HUES64 (cell line): ENCODE results near the gene BSCL2.
"Not testable (repeated sequence)": the region's sequence is repeated elsewhere in the genome, so short reads cannot be mapped to it uniquely, and the experiment has no call there.

Experiments used
- H3K27ac ChIP-seq: 2 replicates; pipeline ENCODE4 v1.7.0; 2013; ENCODE audit warnings: low read depth, low read length, inconsistent platforms
- H3K27me3 ChIP-seq: 2 replicates; pipeline ENCODE4 v1.6.1; 2013; ENCODE audit warnings: mild to moderate bottlenecking, low read length; ENCODE audit not compliant: insufficient read depth
- H3K36me3 ChIP-seq: 2 replicates; pipeline ENCODE4 v1.6.1; 2013; ENCODE audit warnings: mild to moderate bottlenecking, low read length; ENCODE audit not compliant: insufficient read depth
- H3K4me1 ChIP-seq: 2 replicates; pipeline ENCODE4 v1.6.1; 2013; ENCODE audit warnings: mild to moderate bottlenecking, low read length, moderate library complexity; ENCODE audit not compliant: insufficient read depth
- H3K4me3 ChIP-seq: 2 replicates; pipeline ENCODE4 v1.5.1; 2013; ENCODE audit warnings: mild to moderate bottlenecking, low read length, moderate library complexity
- H3K9ac ChIP-seq: 2 replicates; pipeline ENCODE4 v1.6.1; 2013; ENCODE audit warnings: mild to moderate bottlenecking, low read depth, low read length
- H3K9me3 ChIP-seq: 2 replicates; pipeline ENCODE4 v1.6.1; 2013; ENCODE audit warnings: low read depth, low read length; ENCODE audit not compliant: insufficient read depth
- WGBS: fragments of 150-250, 120-280 bp; methylation state at CpG from one replicate; pipeline ENCODE4 v1.1.7; 2013; ENCODE audit warnings: missing lambda C conversion rate; 5-methylcytosine and 5-hydroxymethylcytosine counted together

Gene BSCL2

DNA sequence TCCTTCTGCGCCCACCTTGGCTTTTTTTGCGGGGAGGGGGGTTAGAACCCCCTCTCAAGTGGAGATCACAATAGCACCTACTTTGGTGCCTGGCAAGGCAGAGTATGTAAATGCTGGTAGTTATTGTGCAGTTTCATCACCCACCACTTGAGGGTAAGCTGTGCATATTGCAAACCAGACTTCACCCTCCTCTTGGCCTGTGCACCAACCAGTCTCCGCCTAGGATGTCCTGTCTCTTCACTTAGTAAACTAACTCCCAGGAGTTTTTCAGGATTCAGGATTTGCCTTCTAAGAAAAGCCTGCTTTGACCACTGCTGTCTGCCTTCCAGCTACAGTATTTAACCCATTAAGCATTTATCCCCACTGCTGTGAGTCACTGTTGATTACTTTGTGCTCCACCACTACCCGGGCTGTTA lies 26.4 kb downstream of the BSCL2 start:
- peak overlapping the region; percentile 12; the same call in 1 of the 2 replicates for H3K9ac ChIP-seq
- H3K27me3 ChIP-seq: no peaks in the 10 kb centered on the region
- H3K4me1 ChIP-seq: peaks cover 7% of the 10 kb centered on the region; the same call in 1 of the 2 replicates
- peaks cover 20% of the 10 kb centered on the region for H3K36me3 ChIP-seq
- H3K4me3 ChIP-seq: no peak overlapping the region
- WGBS: 87% methylated on average over 4 of the region's 4 CpGs
- no peaks in the 10 kb centered on the region for H3K9me3 ChIP-seq
- no peak overlapping the region for H3K27ac ChIP-seq

DNA sequence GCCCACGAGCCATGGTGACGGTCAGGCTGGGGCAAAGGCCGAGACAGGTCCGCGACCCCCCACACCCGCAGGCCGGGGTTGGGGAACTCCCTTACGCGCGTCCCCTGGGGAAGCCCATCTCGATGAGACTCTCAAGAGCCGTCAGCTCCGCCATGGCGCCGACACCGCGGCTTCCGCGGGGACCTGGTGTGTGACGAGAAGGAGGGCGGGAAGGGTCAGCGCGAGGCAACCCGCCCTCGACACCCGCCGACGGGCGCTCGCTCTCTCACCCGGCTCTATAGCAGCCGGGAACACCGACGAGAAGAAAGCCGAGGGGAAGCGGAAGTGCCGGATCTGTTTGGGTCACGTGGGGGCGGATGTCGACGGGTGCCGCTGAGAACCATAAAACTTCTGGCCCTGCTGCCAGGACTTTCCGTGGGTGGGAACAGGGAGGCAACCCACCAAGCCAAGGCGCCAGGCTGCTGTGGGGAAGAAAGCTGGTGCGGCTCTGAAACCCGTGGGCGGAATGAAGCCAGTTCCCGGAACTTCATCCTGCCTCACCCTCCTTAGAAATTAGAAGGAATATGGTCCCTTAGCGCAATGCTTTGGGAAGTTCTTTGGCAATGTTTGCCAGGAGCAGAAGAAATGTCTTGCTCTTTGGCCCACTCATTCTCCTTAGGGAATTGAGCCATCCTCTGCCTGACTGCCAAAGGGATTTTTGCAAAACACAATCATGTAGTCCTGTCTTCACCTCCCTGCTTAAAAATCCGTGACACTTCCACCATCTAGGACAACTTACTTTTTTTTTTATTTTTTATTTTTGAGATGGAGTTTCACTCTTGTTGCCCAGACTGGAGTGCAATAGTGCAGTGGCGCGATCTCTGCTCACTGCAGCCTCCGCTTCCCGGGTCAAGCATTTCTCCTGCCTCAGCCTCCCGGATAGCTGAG lies 28.2 kb downstream of the BSCL2 start, which contains the start of gene UBXN1:
TSS of gene UBXN1 (minus strand) at position 304 of the 927 bp plus-strand sequence. CDS start at position 154, 150 bp downstream.
- Histone ChIP-seq H3K9me3 (no peaks in the 10 kb centered on the region), H3K27ac (peak within 1 kb of the TSS; percentile 60), H3K9ac (peak within 1 kb of the TSS; percentile 89), H3K27me3 (no peaks in the 10 kb centered on the region), H3K4me1 (peaks cover 7% of the 10 kb centered on the region; the same call in 1 of the 2 replicates), H3K4me3 (peak within 1 kb of the TSS; percentile 96), H3K36me3 (peaks cover 33% of the 10 kb centered on the region)
- WGBS: 9% methylated on average over 53 of the region's 55 CpGs

DNA sequence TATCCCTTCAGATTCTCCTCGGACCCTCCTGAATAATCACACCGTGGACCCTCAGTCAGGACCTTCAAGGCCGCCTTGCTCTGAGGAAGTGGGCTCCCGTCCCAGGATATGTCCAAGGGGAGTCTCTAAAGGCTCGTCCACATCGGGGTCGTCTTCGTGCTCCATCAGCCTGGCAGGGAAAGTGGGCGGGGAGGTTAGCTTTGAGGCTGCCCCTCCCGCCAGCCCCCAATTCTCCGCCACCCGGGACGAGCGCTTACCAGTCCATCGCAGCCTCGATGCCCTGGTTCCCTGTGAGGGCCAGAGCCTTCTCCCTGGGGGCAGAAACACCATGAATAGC lies 28.8 kb downstream of the BSCL2 start:
- H3K4me3 ChIP-seq: peak overlapping the region; percentile 96
- 7% methylated on average over 16 of the region's 16 CpGs for WGBS

DNA sequence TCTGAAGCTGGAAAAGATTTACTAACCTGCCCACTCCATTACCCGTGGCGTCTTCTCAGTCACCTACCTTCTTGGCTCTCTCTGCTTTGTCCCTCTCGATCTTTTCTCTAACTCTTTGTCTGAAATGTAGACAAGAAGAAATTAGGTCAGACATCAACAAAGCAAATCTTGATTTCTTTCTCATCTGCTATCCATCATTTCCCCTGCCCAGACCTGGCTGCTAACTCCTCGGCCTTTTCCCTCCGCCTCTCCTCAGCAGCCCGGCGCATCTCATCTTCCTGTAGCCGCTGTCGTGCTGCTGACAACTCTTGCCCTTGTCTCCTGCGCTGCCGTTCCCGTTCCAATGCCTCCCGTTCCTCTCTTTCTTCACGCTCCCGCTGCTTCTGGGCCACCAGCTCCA lies 29.5 kb downstream of the BSCL2 start:
- Histone ChIP-seq H3K27me3 (no peaks in the 10 kb centered on the region), H3K36me3 (peaks cover 43% of the 10 kb centered on the region), H3K9ac (peak overlapping the region; percentile 89; the same call in 1 of the 2 replicates), H3K4me1 (peaks cover 7% of the 10 kb centered on the region; the same call in 1 of the 2 replicates), H3K27ac (no peak overlapping the region), H3K4me3 (peak overlapping the region; percentile 96), H3K9me3 (no peaks in the 10 kb centered on the region)
- WGBS: 94% methylated on average over 15 of the region's 15 CpGs

More for the DNA sequence above, 28.8 kb downstream of the BSCL2 start:
- Histone ChIP-seq H3K9me3 (no peaks in the 10 kb centered on the region), H3K4me1 (peaks cover 7% of the 10 kb centered on the region; the same call in 1 of the 2 replicates), H3K36me3 (peaks cover 37% of the 10 kb centered on the region), H3K9ac (peak overlapping the region; percentile 89), H3K27ac (peak overlapping the region; percentile 60), H3K27me3 (no peaks in the 10 kb centered on the region)

DNA sequence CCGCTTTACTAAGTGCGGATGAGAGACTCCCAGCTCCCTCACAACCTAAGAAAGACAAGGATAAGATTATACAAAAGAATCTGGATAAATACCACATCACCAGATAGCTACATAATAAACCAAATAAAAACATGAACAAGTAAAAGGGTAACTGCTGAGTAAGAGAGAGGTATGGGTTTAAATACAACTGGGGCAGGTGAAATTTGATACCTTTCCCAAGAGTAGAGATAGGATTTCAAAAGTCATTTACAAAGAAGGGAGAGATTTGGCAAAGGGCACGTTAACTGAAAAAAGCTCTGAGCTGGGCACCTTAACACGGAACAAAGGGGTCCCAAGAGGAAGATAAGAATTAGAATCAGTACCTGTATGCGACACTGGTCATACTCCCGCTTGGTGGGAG lies 30.1 kb downstream of the BSCL2 start:
- 93% methylated on average over 5 of the region's 6 CpGs for WGBS
- Histone ChIP-seq H3K27me3 (no peaks in the 10 kb centered on the region), H3K4me1 (peaks cover 7% of the 10 kb centered on the region; the same call in 1 of the 2 replicates), H3K4me3 (peak overlapping the region; percentile 96), H3K36me3 (peaks cover 44% of the 10 kb centered on the region), H3K9me3 (no peaks in the 10 kb centered on the region), H3K27ac (no peak overlapping the region), H3K9ac (no peak overlapping the region)

DNA sequence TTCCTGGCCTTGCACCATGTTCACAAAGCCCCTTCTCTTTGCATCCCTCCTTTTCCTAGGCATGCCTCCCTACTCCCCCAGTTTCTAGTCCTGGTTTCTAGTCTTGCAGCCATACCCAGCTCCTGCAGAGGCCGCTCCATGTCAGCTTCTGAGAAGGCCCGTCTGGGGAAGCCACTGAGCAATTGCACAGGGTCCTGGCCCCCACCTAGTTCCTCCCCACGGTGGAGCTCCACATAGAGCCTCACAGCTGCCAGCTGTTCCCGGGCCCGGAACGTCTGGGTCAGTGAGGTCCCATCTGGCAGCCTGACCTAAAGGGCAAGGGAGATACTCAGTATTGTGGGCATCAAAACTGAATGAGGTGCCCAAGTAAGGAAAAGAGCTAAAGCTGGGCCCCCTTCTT lies 30.5 kb downstream of the BSCL2 start:
- Histone ChIP-seq H3K4me3 (no peak overlapping the region), H3K9me3 (no peaks in the 10 kb centered on the region), H3K27ac (no peak overlapping the region), H3K4me1 (peaks cover 7% of the 10 kb centered on the region; the same call in 1 of the 2 replicates), H3K9ac (no peak overlapping the region), H3K36me3 (peaks cover 44% of the 10 kb centered on the region), H3K27me3 (no peaks in the 10 kb centered on the region)
- WGBS: 85% methylated on average over 6 of the region's 6 CpGs

DNA sequence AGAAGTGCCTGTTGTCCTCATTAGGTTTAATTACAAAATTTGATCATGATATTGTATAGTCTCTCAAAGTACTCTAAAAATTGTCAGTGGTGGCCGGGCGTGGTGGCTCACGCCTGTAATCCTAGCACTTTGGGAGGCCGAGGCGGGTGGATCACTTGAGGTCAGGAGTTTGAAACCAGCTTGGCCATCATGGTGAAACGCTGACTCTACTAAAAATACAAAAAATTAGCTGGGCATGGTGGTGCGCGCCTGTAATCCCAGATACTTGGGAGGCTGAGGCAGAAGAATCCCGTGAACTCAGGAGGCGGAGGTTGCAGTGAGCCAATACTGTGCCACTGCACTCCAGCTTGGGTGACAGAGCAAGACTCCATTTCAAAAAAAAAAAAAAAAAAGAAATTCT lies 31.8 kb downstream of the BSCL2 start:
- WGBS: 97% methylated on average over 10 of the region's 10 CpGs

DNA sequence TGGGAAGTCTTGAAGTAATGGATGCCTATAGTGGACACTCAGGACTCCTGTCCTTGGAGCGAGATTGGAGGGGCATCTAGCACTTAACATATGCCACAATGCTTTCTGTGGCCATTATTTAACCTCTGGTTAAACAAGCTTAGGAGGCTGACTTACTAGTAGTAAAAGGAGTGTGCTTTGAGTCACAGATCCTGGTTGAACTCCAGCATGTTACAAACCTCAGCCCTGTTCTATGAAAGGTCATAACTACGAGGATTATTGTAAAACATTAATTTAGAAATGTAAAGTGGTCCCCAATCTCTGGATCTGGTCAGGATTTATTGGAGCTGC lies 34.1 kb downstream of the BSCL2 start:
- H3K4me1 ChIP-seq: peaks cover 7% of the 10 kb centered on the region; the same call in 1 of the 2 replicates
- H3K36me3 ChIP-seq: peaks cover 44% of the 10 kb centered on the region
- H3K9me3 ChIP-seq: no peaks in the 10 kb centered on the region
- H3K27ac ChIP-seq: no peak overlapping the region
- H3K27me3 ChIP-seq: no peaks in the 10 kb centered on the region
- 96% methylated on average over 2 of the region's 2 CpGs for WGBS
- H3K4me3 ChIP-seq: peak overlapping the region; percentile 77; the same call in 1 of the 2 replicates
- no peak overlapping the region for H3K9ac ChIP-seq

More for the DNA sequence above, 31.8 kb downstream of the BSCL2 start:
- H3K9ac ChIP-seq, H3K27me3 ChIP-seq, H3K27ac ChIP-seq, H3K9me3 ChIP-seq, H3K4me3 ChIP-seq, H3K4me1 ChIP-seq: not testable (repeated sequence)
- H3K36me3 ChIP-seq: peaks cover 44% of the 10 kb centered on the region

DNA sequence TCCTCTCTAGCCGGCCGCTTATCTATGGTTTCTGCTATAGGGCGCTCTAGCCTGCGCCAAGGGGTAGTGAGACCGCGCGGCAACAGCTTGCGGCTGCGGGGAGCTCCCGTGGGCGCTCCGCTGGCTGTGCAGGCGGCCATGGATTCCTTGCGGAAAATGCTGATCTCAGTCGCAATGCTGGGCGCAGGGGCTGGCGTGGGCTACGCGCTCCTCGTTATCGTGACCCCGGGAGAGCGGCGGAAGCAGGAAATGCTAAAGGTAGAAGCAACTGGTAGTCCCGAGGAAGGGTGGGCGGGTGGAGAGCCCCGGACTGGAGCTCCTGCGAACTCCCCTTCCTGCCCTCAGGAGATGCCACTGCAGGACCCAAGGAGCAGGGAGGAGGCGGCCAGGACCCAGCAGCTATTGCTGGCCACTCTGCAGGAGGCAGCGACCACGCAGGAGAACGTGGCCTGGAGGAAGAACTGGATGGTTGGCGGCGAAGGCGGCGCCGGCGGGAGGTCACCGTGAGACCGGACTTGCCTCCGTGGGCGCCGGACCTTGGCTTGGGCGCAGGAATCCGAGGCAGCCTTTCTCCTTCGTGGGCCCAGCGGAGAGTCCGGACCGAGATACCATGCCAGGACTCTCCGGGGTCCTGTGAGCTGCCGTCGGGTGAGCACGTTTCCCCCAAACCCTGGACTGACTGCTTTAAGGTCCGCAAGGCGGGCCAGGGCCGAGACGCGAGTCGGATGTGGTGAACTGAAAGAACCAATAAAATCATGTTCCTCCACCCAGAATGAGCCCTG lies 35.4 kb downstream of the BSCL2 start, which contains the start of the genes LBHD1 and UQCC3:
TSS of gene LBHD1 (minus strand) at position 660 of the 782 bp plus-strand sequence. CDS start 2,236 bp downstream, outside the sequence.
TSS of gene UQCC3 (plus strand) at position 66 of the 782 bp plus-strand sequence. CDS start at position 139, 73 bp downstream.
- no peaks in the 10 kb centered on the region for H3K27me3 ChIP-seq
- no peaks in the 10 kb centered on the region for H3K9me3 ChIP-seq
- peaks cover 43% of the 10 kb centered on the region for H3K36me3 ChIP-seq
- WGBS: 1% methylated on average over 59 of the region's 59 CpGs
- peak within 1 kb of the TSS; percentile 77 for H3K4me3 ChIP-seq
- 0 out of 2 replicates have a peak, but pooled peaks cover under 1% of the 10 kb centered on the region for H3K4me1 ChIP-seq
- H3K27ac ChIP-seq: peak within 1 kb of the TSS; percentile 72
- peak within 1 kb of the TSS; percentile 88 for H3K9ac ChIP-seq

DNA sequence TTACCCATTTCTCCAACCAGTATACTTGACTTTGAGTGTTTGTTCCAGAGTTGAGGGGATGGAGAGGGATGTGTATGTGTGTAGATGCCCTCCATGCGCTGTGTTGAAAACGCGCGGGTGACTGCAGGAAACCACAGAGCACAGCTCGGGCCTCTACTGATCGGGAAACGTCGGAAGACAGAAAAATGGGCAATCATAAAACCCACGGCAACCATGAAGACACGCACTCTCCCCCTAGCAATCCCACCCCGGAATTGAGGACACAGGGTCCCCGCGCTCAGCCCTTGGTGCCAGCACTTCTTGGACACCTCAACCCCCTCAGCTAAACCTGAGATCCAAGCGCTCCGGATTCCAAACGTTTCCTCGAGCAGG lies 36.0 kb downstream of the BSCL2 start:
- WGBS: 3% methylated on average over 17 of the region's 17 CpGs
- peaks cover 6% of the 10 kb centered on the region; the same call in 1 of the 2 replicates for H3K4me1 ChIP-seq
- H3K9ac ChIP-seq: peak overlapping the region; percentile 88
- peak overlapping the region; percentile 72 for H3K27ac ChIP-seq
- no peaks in the 10 kb centered on the region for H3K27me3 ChIP-seq
- peak overlapping the region; percentile 77 for H3K4me3 ChIP-seq
- H3K9me3 ChIP-seq: no peaks in the 10 kb centered on the region
- peaks cover 43% of the 10 kb centered on the region for H3K36me3 ChIP-seq
